ENCODE data around the gene CNOT2.

DNA sequence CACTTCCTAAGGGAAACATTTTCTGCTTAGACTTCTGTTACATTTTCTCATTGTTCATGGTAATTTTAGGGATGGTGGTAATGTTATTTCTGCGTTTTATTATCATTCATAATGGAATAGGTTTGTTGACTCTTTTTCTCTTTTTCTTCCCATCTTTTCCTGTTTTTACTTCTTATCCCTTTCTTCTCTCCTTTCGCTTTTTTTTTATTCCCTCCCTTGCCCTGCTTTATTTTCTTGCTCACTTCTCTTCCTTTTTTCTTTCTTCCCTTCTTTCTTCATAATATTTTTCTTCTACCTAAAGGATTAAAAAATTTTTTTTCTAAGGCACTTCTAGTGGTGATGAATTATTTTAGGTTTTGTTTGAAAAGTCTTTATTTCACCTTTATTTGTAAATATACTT lies 45.6 kb downstream of the CNOT2 start:
- TF ChIP-seq, protein P1, sequence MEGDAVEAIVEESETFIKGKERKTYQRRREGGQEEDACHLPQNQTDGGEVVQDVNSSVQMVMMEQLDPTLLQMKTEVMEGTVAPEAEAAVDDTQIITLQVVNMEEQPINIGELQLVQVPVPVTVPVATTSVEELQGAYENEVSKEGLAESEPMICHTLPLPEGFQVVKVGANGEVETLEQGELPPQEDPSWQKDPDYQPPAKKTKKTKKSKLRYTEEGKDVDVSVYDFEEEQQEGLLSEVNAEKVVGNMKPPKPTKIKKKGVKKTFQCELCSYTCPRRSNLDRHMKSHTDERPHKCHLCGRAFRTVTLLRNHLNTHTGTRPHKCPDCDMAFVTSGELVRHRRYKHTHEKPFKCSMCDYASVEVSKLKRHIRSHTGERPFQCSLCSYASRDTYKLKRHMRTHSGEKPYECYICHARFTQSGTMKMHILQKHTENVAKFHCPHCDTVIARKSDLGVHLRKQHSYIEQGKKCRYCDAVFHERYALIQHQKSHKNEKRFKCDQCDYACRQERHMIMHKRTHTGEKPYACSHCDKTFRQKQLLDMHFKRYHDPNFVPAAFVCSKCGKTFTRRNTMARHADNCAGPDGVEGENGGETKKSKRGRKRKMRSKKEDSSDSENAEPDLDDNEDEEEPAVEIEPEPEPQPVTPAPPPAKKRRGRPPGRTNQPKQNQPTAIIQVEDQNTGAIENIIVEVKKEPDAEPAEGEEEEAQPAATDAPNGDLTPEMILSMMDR (IDR thresholded peaks at IDR 0.05), result no peak
- TF ChIP-seq, protein P2, sequence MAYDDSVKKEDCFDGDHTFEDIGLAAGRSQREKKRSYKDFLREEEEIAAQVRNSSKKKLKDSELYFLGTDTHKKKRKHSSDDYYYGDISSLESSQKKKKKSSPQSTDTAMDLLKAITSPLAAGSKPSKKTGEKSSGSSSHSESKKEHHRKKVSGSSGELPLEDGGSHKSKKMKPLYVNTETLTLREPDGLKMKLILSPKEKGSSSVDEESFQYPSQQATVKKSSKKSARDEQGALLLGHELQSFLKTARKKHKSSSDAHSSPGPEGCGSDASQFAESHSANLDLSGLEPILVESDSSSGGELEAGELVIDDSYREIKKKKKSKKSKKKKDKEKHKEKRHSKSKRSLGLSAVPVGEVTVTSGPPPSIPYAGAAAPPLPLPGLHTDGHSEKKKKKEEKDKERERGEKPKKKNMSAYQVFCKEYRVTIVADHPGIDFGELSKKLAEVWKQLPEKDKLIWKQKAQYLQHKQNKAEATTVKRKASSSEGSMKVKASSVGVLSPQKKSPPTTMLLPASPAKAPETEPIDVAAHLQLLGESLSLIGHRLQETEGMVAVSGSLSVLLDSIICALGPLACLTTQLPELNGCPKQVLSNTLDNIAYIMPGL (CRISPR knock-in tag; IDR thresholded peaks at IDR 0.05), result no peak
- TF ChIP-seq, protein P3, sequence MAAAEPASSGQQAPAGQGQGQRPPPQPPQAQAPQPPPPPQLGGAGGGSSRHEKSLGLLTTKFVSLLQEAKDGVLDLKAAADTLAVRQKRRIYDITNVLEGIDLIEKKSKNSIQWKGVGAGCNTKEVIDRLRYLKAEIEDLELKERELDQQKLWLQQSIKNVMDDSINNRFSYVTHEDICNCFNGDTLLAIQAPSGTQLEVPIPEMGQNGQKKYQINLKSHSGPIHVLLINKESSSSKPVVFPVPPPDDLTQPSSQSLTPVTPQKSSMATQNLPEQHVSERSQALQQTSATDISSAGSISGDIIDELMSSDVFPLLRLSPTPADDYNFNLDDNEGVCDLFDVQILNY (CRISPR knock-in tag; IDR thresholded peaks at IDR 0.05), result no peak
- TF ChIP-seq, protein P4, sequence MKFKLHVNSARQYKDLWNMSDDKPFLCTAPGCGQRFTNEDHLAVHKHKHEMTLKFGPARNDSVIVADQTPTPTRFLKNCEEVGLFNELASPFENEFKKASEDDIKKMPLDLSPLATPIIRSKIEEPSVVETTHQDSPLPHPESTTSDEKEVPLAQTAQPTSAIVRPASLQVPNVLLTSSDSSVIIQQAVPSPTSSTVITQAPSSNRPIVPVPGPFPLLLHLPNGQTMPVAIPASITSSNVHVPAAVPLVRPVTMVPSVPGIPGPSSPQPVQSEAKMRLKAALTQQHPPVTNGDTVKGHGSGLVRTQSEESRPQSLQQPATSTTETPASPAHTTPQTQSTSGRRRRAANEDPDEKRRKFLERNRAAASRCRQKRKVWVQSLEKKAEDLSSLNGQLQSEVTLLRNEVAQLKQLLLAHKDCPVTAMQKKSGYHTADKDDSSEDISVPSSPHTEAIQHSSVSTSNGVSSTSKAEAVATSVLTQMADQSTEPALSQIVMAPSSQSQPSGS (CRISPR knock-in tag; IDR thresholded peaks at IDR 0.05; ENCODE audit: borderline replicate concordance, low read depth), result no peak
- TF ChIP-seq CREM (CRISPR knock-in tag; IDR thresholded peaks at IDR 0.05) (no peak), ZNF232 (CRISPR knock-in tag; IDR thresholded peaks at IDR 0.05) (no peak), ELF4 (CRISPR knock-in tag; IDR thresholded peaks at IDR 0.05; ENCODE audit: low read depth) (no peak), CBFB (CRISPR knock-in tag; IDR thresholded peaks at IDR 0.05; ENCODE audit: low read depth) (no peak)
- TF ChIP-seq, protein P5, sequence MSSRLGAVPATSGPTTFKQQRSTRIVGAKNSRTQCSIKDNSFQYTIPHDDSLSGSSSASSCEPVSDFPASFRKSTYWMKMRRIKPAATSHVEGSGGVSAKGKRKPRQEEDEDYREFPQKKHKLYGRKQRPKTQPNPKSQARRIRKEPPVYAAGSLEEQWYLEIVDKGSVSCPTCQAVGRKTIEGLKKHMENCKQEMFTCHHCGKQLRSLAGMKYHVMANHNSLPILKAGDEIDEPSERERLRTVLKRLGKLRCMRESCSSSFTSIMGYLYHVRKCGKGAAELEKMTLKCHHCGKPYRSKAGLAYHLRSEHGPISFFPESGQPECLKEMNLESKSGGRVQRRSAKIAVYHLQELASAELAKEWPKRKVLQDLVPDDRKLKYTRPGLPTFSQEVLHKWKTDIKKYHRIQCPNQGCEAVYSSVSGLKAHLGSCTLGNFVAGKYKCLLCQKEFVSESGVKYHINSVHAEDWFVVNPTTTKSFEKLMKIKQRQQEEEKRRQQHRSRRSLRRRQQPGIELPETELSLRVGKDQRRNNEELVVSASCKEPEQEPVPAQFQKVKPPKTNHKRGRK (CRISPR knock-in tag; IDR thresholded peaks at IDR 0.05; ENCODE audit: borderline replicate concordance), result no peak
